ENCODE data around the gene OR5AU1.

OR5AU1 gene

DNA sequence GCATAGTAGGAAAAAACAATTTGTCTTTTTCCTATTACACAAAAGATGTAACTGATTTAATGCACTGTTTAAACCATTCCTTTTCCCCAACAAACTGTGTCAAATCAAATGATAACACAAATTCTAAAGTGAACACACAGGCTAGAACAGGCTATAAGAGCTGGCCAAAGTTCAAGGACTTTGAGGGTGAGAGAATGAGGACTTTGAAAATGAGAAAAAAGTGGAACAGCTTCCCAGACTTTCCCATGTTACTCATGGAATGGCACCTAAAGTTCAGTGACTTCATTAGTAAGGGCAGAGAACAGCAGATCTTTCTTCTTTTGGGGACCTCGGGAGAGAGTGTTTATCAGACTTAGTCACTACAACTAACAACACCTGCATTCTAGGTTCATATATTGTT, 32.4 kb downstream of the OR5AU1 start:
- TF ChIP-seq L3MBTL2 (conservative IDR thresholded peaks at IDR 0.05) (no peak), FOXA1 (IDR thresholded peaks at IDR 0.05) (no peak), LEF1 (IDR thresholded peaks at IDR 0.05; ENCODE audit: borderline replicate concordance) (no peak), FOXM1 (IDR thresholded peaks at IDR 0.05; ENCODE audit: borderline replicate concordance) (no peak), BHLHE40 (IDR thresholded peaks at IDR 0.05; ENCODE audit: borderline replicate concordance) (no peak), ARNT (IDR thresholded peaks at IDR 0.05) (no peak), CTBP1 (IDR thresholded peaks at IDR 0.05; ENCODE audit: borderline replicate concordance) (no peak), NFRKB (IDR thresholded peaks at IDR 0.05) (no peak), TARDBP (IDR thresholded peaks at IDR 0.05) (no peak)
- TF ChIP-seq, protein P1, sequence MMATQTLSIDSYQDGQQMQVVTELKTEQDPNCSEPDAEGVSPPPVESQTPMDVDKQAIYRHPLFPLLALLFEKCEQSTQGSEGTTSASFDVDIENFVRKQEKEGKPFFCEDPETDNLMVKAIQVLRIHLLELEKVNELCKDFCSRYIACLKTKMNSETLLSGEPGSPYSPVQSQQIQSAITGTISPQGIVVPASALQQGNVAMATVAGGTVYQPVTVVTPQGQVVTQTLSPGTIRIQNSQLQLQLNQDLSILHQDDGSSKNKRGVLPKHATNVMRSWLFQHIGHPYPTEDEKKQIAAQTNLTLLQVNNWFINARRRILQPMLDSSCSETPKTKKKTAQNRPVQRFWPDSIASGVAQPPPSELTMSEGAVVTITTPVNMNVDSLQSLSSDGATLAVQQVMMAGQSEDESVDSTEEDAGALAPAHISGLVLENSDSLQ (IDR thresholded peaks at IDR 0.05), result no peak
- no peak for DNase-seq (ENCODE audit: extremely low spot score)
- CTCF ChIA-PET, result interaction anchor here (1.1 kb wide), 1 partner anchor 19 kb away, joined by 4 read pairs; no protein-coding TSS in a partner anchor
- POLR2A ChIA-PET, result interaction anchor here (2.0 kb wide), 1 partner anchor 52 kb away, joined by 6 read pairs; no protein-coding TSS in a partner anchor

DNA sequence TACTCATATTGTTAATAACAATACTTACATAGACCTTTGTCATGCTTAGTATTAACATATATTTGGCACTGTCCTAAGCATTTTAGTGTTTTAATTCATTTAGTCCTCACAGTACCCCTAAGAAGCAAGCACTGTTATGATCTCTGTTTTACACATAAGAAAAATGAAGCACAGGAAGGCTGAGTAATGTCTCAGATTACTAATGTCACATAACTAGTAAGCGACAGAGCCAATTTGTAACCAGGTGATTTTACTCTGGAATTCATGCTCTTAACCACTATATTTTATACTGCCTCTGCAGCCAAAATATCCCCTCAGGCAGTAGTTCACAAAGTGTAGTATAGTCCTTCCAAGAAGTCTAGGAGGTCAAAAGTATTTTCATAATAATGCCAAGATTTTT, 34.7 kb downstream of the OR5AU1 start:
- CTCF ChIA-PET, result no interaction called here

DNA sequence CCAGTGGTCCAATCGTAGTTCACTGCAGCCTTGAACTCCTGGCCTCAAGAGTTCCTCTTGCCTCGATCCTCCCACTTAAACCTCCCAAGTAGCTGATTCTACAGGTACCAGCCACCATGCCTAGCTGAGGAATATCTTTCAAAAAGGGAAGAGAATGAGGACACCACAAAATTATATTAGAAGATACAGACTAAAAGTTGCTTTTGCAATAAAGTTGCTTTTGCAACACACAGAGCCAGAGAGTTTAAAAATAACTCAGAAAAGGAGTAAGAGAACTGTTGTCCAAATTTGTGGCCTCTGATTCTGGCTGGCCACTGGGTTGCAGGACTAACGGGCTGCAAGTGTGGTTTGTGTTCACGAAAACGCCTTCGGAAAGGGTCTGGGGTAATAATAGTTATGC, 35.2 kb downstream of the OR5AU1 start:
- POLR2A ChIA-PET, result no interaction called here
- TF ChIP-seq L3MBTL2 (conservative IDR thresholded peaks at IDR 0.05), result no peak
- no peak for TF ChIP-seq TARDBP (IDR thresholded peaks at IDR 0.05)
- TF ChIP-seq ZNF384 (IDR thresholded peaks at IDR 0.05), result no peak
- no peak for TF ChIP-seq ARNT (IDR thresholded peaks at IDR 0.05)
- TF ChIP-seq LEF1 (IDR thresholded peaks at IDR 0.05; ENCODE audit: borderline replicate concordance), result no peak
- TF ChIP-seq SUZ12 (IDR thresholded peaks at IDR 0.05), result no peak
- TF ChIP-seq NFRKB (IDR thresholded peaks at IDR 0.05), result no peak
- TF ChIP-seq SP1 (IDR thresholded peaks at IDR 0.05), result no peak
- no peak for TF ChIP-seq FOXM1 (IDR thresholded peaks at IDR 0.05; ENCODE audit: borderline replicate concordance)
- no peak for TF ChIP-seq BHLHE40 (IDR thresholded peaks at IDR 0.05; ENCODE audit: borderline replicate concordance)
- no peak for TF ChIP-seq CTBP1 (IDR thresholded peaks at IDR 0.05; ENCODE audit: borderline replicate concordance)
- TF ChIP-seq FOXA1 (IDR thresholded peaks at IDR 0.05), result no peak
- no peak for TF ChIP-seq FOXK2 (IDR thresholded peaks at IDR 0.05)
- no peak for TF ChIP-seq HDGF (IDR thresholded peaks at IDR 0.05; ENCODE audit: borderline replicate concordance)
- no peak for DNase-seq (ENCODE audit: extremely low spot score)
- CTCF ChIA-PET, result no interaction called here

More for the DNA sequence above, 34.7 kb downstream of the OR5AU1 start:
- POLR2A ChIA-PET, result no interaction called here
- DNase-seq (ENCODE audit: extremely low spot score), result no peak
- TF ChIP-seq, protein P1 (IDR thresholded peaks at IDR 0.05), result no peak
- TF ChIP-seq LEF1 (IDR thresholded peaks at IDR 0.05; ENCODE audit: borderline replicate concordance) (no peak), HDGF (IDR thresholded peaks at IDR 0.05; ENCODE audit: borderline replicate concordance) (no peak), FOXA1 (IDR thresholded peaks at IDR 0.05) (no peak), TARDBP (IDR thresholded peaks at IDR 0.05) (no peak), ARNT (IDR thresholded peaks at IDR 0.05) (no peak), SP1 (IDR thresholded peaks at IDR 0.05) (no peak), L3MBTL2 (conservative IDR thresholded peaks at IDR 0.05) (no peak), BHLHE40 (IDR thresholded peaks at IDR 0.05; ENCODE audit: borderline replicate concordance) (no peak), FOXM1 (IDR thresholded peaks at IDR 0.05; ENCODE audit: borderline replicate concordance) (no peak), NFRKB (IDR thresholded peaks at IDR 0.05) (no peak), SUZ12 (IDR thresholded peaks at IDR 0.05) (no peak), CTBP1 (IDR thresholded peaks at IDR 0.05; ENCODE audit: borderline replicate concordance) (no peak), ZNF384 (IDR thresholded peaks at IDR 0.05) (no peak)

DNA sequence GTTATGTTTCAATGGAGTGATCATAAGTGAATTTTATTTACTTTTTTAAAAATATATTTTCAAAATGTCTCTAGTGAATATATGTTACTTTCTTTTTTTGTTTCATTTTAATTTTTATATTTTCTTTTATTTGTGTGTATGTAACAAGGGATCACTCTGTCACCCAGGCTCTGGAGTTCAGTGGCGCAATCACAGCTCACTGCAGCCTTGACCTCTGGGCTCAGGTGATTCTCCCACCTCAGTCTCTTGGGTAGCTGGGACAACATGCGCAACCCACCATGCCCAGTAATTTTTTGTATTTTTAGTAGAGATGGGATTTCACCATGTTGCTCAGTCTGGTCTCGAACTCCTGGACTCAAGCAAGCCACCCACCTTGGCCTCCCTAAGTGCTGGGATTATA, 36.9 kb downstream of the OR5AU1 start:
- ChIA-PET CTCF (interaction anchor here (0.9 kb wide), 1 partner anchor 28 kb away, joined by 3 read pairs; no protein-coding TSS in a partner anchor), POLR2A (no interaction called here)
- no peak for DNase-seq (ENCODE audit: extremely low spot score)
- TF ChIP-seq FOXA1 (IDR thresholded peaks at IDR 0.05) (no peak), BHLHE40 (IDR thresholded peaks at IDR 0.05; ENCODE audit: borderline replicate concordance) (no peak), NFRKB (IDR thresholded peaks at IDR 0.05) (no peak), FOXM1 (IDR thresholded peaks at IDR 0.05; ENCODE audit: borderline replicate concordance) (no peak), HDGF (IDR thresholded peaks at IDR 0.05; ENCODE audit: borderline replicate concordance) (no peak)
- TF ChIP-seq, protein P1 (IDR thresholded peaks at IDR 0.05), result no peak

DNA sequence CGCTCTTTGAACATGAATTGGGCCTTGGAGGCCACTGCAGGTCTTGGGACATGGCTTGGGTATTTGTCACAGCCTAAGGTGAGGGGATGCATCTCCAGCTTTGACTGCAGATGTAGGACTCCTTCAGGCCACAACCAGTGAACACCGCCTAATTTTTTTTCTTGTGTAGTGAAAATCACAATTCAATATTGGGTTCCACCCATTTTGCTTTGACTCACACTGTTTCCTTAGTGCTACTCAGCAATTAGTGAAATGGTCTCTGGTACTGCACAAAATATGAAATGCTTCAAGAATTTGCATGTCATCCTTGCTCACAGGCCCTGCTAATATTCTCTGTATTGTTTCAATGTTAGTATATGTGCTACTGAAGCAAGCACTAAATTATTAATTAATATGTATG, 42.5 kb downstream of the OR5AU1 start:
- CTCF ChIA-PET, result no interaction called here
- POLR2A ChIA-PET, result no interaction called here
- no peak for DNase-seq (ENCODE audit: extremely low spot score)
- TF ChIP-seq ZNF384 (IDR thresholded peaks at IDR 0.05) (no peak), TARDBP (IDR thresholded peaks at IDR 0.05) (no peak), SUZ12 (IDR thresholded peaks at IDR 0.05) (no peak), L3MBTL2 (conservative IDR thresholded peaks at IDR 0.05) (no peak), BHLHE40 (IDR thresholded peaks at IDR 0.05; ENCODE audit: borderline replicate concordance) (no peak), ARNT (IDR thresholded peaks at IDR 0.05) (no peak), LEF1 (IDR thresholded peaks at IDR 0.05; ENCODE audit: borderline replicate concordance) (no peak), FOXM1 (IDR thresholded peaks at IDR 0.05; ENCODE audit: borderline replicate concordance) (no peak), HDGF (IDR thresholded peaks at IDR 0.05; ENCODE audit: borderline replicate concordance) (no peak)

DNA sequence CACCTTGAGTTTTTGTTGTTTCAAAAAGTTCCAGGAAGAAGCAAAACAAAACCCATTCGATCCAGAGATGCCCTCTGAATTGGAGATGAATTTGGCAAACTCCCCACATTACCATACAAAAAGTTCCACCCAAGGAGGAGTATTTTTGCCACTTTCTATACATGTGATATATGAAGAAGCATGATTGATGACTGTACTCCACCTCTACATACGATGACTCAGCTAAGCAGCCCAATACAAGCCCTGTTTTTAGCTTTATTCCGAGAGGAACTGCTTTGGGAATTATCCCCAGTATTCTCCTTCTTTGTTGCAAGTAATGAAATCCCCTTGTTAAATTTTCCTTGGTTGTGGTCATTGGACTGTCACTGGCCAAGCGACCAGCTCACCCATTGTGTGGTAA, 43.6 kb downstream of the OR5AU1 start:
- no peak for DNase-seq (ENCODE audit: extremely low spot score)
- ChIA-PET CTCF (interaction anchor here (1.1 kb wide), 1 partner anchor 8 kb away, joined by 3 read pairs; no protein-coding TSS in a partner anchor), POLR2A (no interaction called here)
- TF ChIP-seq ARNT (IDR thresholded peaks at IDR 0.05), result no peak
- no peak for TF ChIP-seq TARDBP (IDR thresholded peaks at IDR 0.05)
- TF ChIP-seq FOXK2 (IDR thresholded peaks at IDR 0.05), result no peak
- TF ChIP-seq, protein P1 (IDR thresholded peaks at IDR 0.05), result no peak
- no peak for TF ChIP-seq ELF4 (IDR thresholded peaks at IDR 0.05)
- no peak for TF ChIP-seq L3MBTL2 (conservative IDR thresholded peaks at IDR 0.05)
- no peak for TF ChIP-seq ZNF384 (IDR thresholded peaks at IDR 0.05)
- TF ChIP-seq CTBP1 (IDR thresholded peaks at IDR 0.05; ENCODE audit: borderline replicate concordance), result no peak
- TF ChIP-seq SP1 (IDR thresholded peaks at IDR 0.05), result no peak
- no peak for TF ChIP-seq FOXM1 (IDR thresholded peaks at IDR 0.05; ENCODE audit: borderline replicate concordance)
- TF ChIP-seq LEF1 (IDR thresholded peaks at IDR 0.05; ENCODE audit: borderline replicate concordance), result no peak
- no peak for TF ChIP-seq FOXA1 (IDR thresholded peaks at IDR 0.05)
- TF ChIP-seq NFRKB (IDR thresholded peaks at IDR 0.05), result no peak
- no peak for TF ChIP-seq BHLHE40 (IDR thresholded peaks at IDR 0.05; ENCODE audit: borderline replicate concordance)
- no peak for TF ChIP-seq HDGF (IDR thresholded peaks at IDR 0.05; ENCODE audit: borderline replicate concordance)

Measured in HEK293T (cell line).